ENCODE measurements around the gene E2F7.

DNA sequence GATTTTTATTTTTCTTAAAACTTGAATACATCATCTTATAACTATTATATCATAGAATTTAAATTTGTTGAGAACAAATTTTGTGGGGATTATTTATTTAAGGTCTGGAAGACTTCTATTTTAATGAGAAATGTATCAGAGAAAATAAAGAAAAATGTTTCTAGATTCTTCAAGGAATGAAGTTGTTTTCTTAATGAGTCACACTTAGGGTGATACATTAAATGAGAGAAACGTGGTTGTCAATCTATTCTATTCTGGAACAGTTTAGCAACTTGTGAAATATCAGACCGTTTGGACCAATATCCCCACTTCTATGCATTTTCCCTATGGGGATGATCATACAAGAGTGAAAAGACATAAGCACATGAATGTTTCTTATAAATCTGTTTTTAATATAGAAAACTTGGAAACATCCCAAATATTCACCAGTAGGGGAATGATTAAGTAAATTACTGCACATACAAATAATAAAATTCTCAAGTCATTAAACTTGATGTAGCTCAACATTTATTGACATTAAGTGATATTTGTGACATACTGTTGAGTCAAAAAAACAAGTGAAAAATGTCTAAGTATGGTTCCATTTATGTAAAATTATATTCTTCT, 88.5 kb downstream of the E2F7 start:
- TF ChIP-seq CTCF (conservative IDR thresholded peaks at IDR 0.05), result no peak
- no peak for TF ChIP-seq ZFX (IDR thresholded peaks at IDR 0.05)

Measured in C4-2B (cell line).